Upper lobe of right lung (tissue), 1 donor: ENCODE data around the gene UBAC2. TPM values are rescaled to one million over a fixed set of nuclear protein-coding genes. Genes with fewer than 3 reads are reported as not detected.

Source experiments
- ATAC-seq: fragments of 200-7000 bp; cut with Tn5 transposase; one replicate; pipeline ENCODE4 v1.9.1; 2020; ENCODE audit warnings: mild to moderate bottlenecking, moderate library complexity
- DNase-seq: peaks from one replicate; pipeline ENCODE4 v3.0.0-alpha.2; 2020
- H3K27ac ChIP-seq: fragments of 200-600 bp; one replicate; pipeline ENCODE4 v1.8.0; 2022
- H3K27me3 ChIP-seq: fragments of 200-600 bp; one replicate; pipeline ENCODE4 v1.8.0; 2022; ENCODE audit warnings: mild to moderate bottlenecking
- H3K36me3 ChIP-seq: fragments of 200-600 bp; one replicate; pipeline ENCODE4 v1.8.0; 2022
- H3K4me1 ChIP-seq: fragments of 200-600 bp; one replicate; pipeline ENCODE4 v1.8.0; 2022
- H3K4me3 ChIP-seq: fragments of 200-600 bp; one replicate; pipeline ENCODE4 v1.8.0; 2022; ENCODE audit warnings: mild to moderate bottlenecking
- H3K9me3 ChIP-seq: fragments of 200-600 bp; one replicate; pipeline ENCODE4 v1.8.0; 2022
- intact Hi-C: fragments of 100-400 bp; cut with DNase I; formaldehyde crosslinking; loops from one replicate; pipeline ENCODE4 v1.11.0; 2022
- total RNA-seq: library from RNA; stranded (reverse); fragmentation: NEBNext Ultra II Directional; extraction: Animal tissue kit (Norgen Biotek cat#: 25700); gene quantifications from one replicate; pipeline ENCODE4 v1.2.1, GENCODE V29; 2021
- TF ChIP-seq, protein P1 (sequence below): fragments of 200-600 bp; IDR thresholded peaks from one replicate; pipeline ENCODE4 v1.8.0; 2022; ENCODE audit warnings: antibody characterized with exemption
- donor health status: DM: no; HTN: yes; CAD: no; lungs with severe emphysema.

The UBAC2 gene
- total RNA-seq, 1 donor from 2014 or later, result 50.2 TPM

DNA sequence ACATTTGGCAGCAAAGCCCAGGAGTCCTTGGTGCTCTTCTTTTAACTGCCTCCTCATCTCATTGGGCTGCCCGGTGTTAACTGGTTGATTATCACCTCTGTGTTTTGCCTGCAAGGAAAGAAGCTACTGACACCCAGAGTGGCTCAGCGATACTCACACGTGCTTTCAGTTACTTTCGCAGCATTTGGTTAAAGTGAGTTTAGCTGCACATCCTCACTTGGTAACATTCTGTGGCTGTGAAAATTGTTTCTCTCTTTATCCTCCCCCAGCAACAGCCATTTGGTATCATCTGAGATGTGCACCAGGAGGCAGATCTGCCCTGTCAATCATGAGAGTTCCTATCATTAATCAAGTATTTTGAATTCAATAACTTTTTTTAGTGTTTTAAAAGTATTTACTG lies 151.1 kb downstream of the UBAC2 start:
- TF ChIP-seq, protein P1, sequence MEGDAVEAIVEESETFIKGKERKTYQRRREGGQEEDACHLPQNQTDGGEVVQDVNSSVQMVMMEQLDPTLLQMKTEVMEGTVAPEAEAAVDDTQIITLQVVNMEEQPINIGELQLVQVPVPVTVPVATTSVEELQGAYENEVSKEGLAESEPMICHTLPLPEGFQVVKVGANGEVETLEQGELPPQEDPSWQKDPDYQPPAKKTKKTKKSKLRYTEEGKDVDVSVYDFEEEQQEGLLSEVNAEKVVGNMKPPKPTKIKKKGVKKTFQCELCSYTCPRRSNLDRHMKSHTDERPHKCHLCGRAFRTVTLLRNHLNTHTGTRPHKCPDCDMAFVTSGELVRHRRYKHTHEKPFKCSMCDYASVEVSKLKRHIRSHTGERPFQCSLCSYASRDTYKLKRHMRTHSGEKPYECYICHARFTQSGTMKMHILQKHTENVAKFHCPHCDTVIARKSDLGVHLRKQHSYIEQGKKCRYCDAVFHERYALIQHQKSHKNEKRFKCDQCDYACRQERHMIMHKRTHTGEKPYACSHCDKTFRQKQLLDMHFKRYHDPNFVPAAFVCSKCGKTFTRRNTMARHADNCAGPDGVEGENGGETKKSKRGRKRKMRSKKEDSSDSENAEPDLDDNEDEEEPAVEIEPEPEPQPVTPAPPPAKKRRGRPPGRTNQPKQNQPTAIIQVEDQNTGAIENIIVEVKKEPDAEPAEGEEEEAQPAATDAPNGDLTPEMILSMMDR, result no peak
- Histone ChIP-seq H3K36me3 (peaks cover 7% of the 10 kb centered on the region), H3K4me3 (no peak overlapping the region), H3K27me3 (no peaks in the 10 kb centered on the region), H3K4me1 (peaks cover 14% of the 10 kb centered on the region), H3K9me3 (no peaks in the 10 kb centered on the region), H3K27ac (no peak overlapping the region)
- intact Hi-C loops, result no loop called here
- ATAC-seq (no peak), DNase-seq (no peak)

DNA sequence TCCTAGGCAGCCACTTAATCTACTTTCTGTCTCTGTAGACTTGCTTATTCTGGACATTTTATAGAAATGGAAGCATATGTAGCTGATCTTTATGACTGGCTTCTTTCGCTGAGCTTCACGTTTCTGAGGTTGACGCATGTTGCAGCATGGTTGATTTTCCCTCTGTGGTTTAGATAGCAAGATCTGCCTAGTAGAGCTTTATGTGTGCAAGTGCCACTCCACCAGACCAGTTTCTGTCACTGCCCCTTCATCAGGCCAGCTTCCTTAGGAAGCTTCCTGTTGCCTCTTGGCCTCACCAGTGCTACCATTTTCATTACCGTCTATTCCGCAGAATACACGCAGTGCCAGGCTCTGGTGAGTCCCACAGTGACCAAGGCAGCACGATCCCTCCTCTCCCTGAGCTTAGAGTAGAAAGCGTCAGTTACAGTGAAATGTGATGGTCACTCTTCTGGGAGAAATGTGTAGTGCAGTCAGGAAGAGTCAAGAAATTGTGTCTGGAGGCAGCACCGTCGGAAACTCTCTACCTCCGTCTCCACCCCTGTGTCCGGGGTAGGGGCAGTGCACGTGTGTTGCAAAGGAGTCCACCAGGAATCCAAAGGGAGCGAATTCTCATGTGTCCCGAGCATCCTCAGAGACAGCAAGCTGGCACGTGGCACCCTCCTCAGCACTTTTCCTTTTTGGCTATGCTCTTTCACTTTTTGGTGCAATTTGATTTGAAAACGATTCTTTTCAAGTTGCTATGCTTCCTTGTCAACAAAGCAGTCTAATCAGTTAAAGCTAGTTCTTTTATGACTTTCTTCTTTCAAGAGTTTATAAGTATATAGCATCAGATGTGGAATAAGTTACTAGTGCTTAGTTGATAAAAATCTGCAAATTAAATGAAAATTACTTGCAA lies 151.9 kb downstream of the UBAC2 start:
- Histone ChIP-seq H3K36me3 (peaks cover 3% of the 10 kb centered on the region), H3K9me3 (no peaks in the 10 kb centered on the region), H3K27me3 (no peaks in the 10 kb centered on the region), H3K4me3 (no peak overlapping the region), H3K27ac (no peak overlapping the region), H3K4me1 (peaks cover 22% of the 10 kb centered on the region)
- TF ChIP-seq, protein P1, result no peak
- DNase-seq (no peak), ATAC-seq (no peak)
- intact Hi-C loops, result no loop called here

DNA sequence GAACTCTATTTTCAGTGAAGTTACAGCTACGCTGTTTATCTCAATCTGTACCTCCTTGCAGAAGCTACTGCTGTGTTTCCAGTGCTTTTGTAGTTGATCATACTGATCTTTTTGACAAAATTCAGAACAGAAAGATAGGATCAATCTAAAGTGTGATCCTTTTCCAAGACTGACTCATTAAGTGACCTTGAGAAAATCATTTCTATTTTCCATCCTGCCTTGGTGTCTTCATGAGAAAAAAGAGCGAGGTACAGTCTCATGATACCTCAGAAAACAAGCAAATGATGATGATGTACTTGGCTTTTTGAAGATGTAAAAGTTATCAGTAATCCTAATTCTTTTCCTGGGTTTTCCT lies 152.6 kb downstream of the UBAC2 start:
- DNase-seq, result no peak
- Histone ChIP-seq H3K27ac (no peak overlapping the region), H3K36me3 (no peaks in the 10 kb centered on the region), H3K4me1 (peaks cover 22% of the 10 kb centered on the region), H3K4me3 (no peak overlapping the region), H3K9me3 (no peaks in the 10 kb centered on the region), H3K27me3 (no peaks in the 10 kb centered on the region)
- ATAC-seq, result no peak
- TF ChIP-seq, protein P1, result no peak
- intact Hi-C loops, result no loop called here

DNA sequence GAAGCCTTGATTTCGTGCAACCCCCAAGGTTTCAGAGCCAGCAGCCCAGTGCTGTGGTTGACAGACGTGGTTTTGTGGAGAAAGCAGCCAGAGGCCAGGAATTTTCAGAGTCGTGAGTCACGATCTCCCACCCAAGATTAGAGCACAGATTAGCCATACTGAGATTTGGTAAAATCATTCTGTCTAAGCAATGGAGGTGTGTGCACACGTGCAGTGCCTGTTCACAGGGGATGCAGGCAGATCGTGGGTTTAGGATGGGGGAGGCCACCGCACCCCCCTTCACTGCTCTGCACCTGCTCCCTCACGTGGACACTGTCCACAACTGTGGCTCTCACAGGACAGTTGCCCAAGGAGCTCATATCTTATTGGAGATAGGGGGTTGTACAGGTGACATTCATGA lies 153.2 kb downstream of the UBAC2 start:
- H3K27me3 ChIP-seq, result no peaks in the 10 kb centered on the region
- DNase-seq (no peak), ATAC-seq (no peak)
- H3K9me3 ChIP-seq, result no peaks in the 10 kb centered on the region
- H3K27ac ChIP-seq, result no peak overlapping the region
- TF ChIP-seq, protein P1, result no peak
- intact Hi-C loops, result no loop called here
- H3K4me1 ChIP-seq, result peaks cover 22% of the 10 kb centered on the region
- no peaks in the 10 kb centered on the region for H3K36me3 ChIP-seq
- H3K4me3 ChIP-seq, result no peak overlapping the region

DNA sequence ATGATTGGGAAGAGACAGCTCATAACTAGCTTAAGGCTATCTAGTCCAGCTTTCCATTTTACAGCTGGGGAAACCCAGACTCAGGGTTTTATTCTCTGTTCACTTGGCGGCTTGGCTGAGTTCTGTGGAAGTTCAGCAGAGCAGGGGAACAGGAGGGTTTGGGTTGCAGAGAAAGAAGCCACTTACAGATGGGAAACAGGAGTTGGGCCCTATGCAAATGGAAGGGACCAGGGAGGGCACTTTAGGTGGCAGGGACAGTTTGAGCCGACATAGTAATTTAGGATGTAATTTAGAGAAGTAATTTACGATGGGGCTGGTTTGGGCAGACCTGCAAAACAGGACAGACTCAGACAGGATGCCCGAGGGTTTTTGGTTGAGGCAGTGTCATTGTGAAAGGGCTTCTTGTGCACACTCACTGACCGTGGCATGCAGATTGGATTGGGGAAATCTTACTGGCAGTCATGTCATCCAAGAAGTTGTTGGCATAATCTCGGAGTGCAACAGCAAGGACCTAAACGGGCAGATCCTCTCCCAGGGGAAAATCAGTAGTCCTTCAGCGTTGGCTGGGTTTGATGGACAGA lies 153.8 kb downstream of the UBAC2 start:
- intact Hi-C loops, result no loop called here
- no peak for ATAC-seq
- no peaks in the 10 kb centered on the region for H3K36me3 ChIP-seq
- no peaks in the 10 kb centered on the region for H3K27me3 ChIP-seq
- H3K9me3 ChIP-seq, result no peaks in the 10 kb centered on the region
- H3K4me3 ChIP-seq, result no peak overlapping the region
- H3K27ac ChIP-seq, result peak overlapping the region; percentile 80
- H3K4me1 ChIP-seq, result peaks cover 22% of the 10 kb centered on the region
- DNase-seq, result no peak
- TF ChIP-seq, protein P1, result no peak
